ENCODE data around the gene DTNB. TPM values are rescaled to one million over a fixed set of nuclear protein-coding genes. Genes with fewer than 3 reads are reported as not detected.

DTNB gene
- total and polyA plus RNA-seq, 2 donors (not counting 3 experiments of a cell fraction or from before 2014, with no cell fraction given) = 11.5 to 17.0 TPM

GRCh38 chr2:25698752-25699151 is 25.4 kb upstream of the DTNB start:
- peak; percentile 62 for DNase-seq (ENCODE audit: low read depth, low spot score)

GRCh38 chr2:25697559-25698341 is 24.4 kb upstream of the DTNB start:
- H3K27me3 ChIP-seq (ENCODE audit: control insufficient read depth in 2 of 2, insufficient read depth in 2 of 2, low read length in 2 of 2) = peaks cover 0 to 4% of the 10 kb centered on the region in 2 experiments
- no peaks in the 10 kb centered on the region for H3K36me3 ChIP-seq (ENCODE audit: control insufficient read depth in 2 of 2, extremely low read depth in 1 of 2, insufficient read depth in 2 of 2, low read length in 2 of 2)
- CTCF ChIA-PET = interaction anchor here (0.9 to 6.8 kb wide), 8 partner anchors 8 to 336 kb away, joined by 3 to 232 read pairs (median 24); partner anchors contain the start of gene DTNB
- FAIRE-seq (peak; percentile 49), DNase-seq (ENCODE audit: low read depth, low spot score) (no peak)
- no peaks in the 10 kb centered on the region for H4K20me1 ChIP-seq (replicated peaks; ENCODE audit: control insufficient read depth, extremely low read depth, insufficient read depth, low read length)
- H3K4me1 ChIP-seq (ENCODE audit: control insufficient read depth, extremely low read depth, insufficient read depth, low read length) = peaks cover 14% of the 10 kb centered on the region
- H3K27ac ChIP-seq (ENCODE audit: insufficient read depth, low read depth, low read length) = no peak overlapping the region
- BruUV-seq (replicated peaks) = no TSS peak
- H3K4me3 ChIP-seq (replicated peaks in 1 of 3; ENCODE audit: insufficient read depth in 1 of 3, low read depth in 1 of 3, low read length in 3 of 3) = no peak overlapping the region
- no peak overlapping the region for H3K4me2 ChIP-seq (ENCODE audit: insufficient read depth, low read length)
- no peaks in the 10 kb centered on the region for H3K79me2 ChIP-seq (ENCODE audit: control insufficient read depth, insufficient read depth, low read length)
- no peaks in the 10 kb centered on the region for H3K9me3 ChIP-seq (replicated peaks; ENCODE audit: control insufficient read depth, insufficient read depth, low read length)
- no peaks in the 10 kb centered on the region for H3K9me1 ChIP-seq (replicated peaks; ENCODE audit: control insufficient read depth, extremely low read depth, insufficient read depth, low read length)
- intact Hi-C loops (cut with micrococcal nuclease) = loop anchor here (2.0 kb wide), 1 partner anchor 23 kb away; no protein-coding TSS in a partner anchor
- no peak for TF ChIP-seq FOS (IDR thresholded peaks at IDR 0.05; ENCODE audit: borderline replicate concordance, insufficient read depth, low read length)
- TF ChIP-seq JUN (IDR thresholded peaks at IDR 0.05; ENCODE audit: borderline replicate concordance, insufficient read depth, insufficient read length, low read depth) = no peak
- no peak for TF ChIP-seq CTCF (IDR thresholded peaks at IDR 0.05; ENCODE audit: extremely low read depth in 1 of 2, insufficient read depth in 1 of 2, low read depth in 1 of 2, low read length in 2 of 2)
- no peak for TF ChIP-seq GATA2 (IDR thresholded peaks at IDR 0.05; ENCODE audit: insufficient read depth, insufficient read length, low read depth, low read length)
- TF ChIP-seq EZH2 (IDR thresholded peaks at IDR 0.05; ENCODE audit: borderline replicate concordance, low read depth, low read length, severe bottlenecking) = no peak
- TF ChIP-seq MAX (IDR thresholded peaks at IDR 0.05; ENCODE audit: insufficient read depth, insufficient read length) = no peak
- no peak for TF ChIP-seq MYC (IDR thresholded peaks at IDR 0.05; ENCODE audit: low read depth, low read length)
- TF ChIP-seq POLR2AphosphoS5 (IDR thresholded peaks at IDR 0.05; ENCODE audit: insufficient read depth, low read depth, low read length) = no peak
- no peak for TF ChIP-seq POLR2A (IDR thresholded peaks at IDR 0.05; ENCODE audit: low read depth, low read length)
- no peak overlapping the region for H3K9ac ChIP-seq (replicated peaks; ENCODE audit: extremely low read depth, insufficient read depth, low read length)
- peak overlapping the region; percentile 19 for H2AFZ ChIP-seq (ENCODE audit: low read depth, low read length)
- POLR2A ChIA-PET = no interaction called here
- dilution Hi-C loops (cut with MboI; ENCODE audit: extremely low pct_ligation_motif_present, low sequenced_read_pairs) = no loop called here

More at GRCh38 chr2:25698752-25699151, 25.4 kb upstream of the DTNB start:
- POLR2A ChIA-PET = no interaction called here
- FAIRE-seq = peak; percentile 91
- Histone ChIP-seq H3K4me3 (replicated peaks in 1 of 3; ENCODE audit: insufficient read depth in 1 of 3, low read depth in 1 of 3, low read length in 3 of 3) (no peak overlapping the region), H3K4me2 (ENCODE audit: insufficient read depth, low read length) (peak overlapping the region; percentile 20), H2AFZ (ENCODE audit: low read depth, low read length) (no peak overlapping the region), H3K9me3 (replicated peaks; ENCODE audit: control insufficient read depth, insufficient read depth, low read length) (no peaks in the 10 kb centered on the region), H3K36me3 (ENCODE audit: control insufficient read depth in 2 of 2, extremely low read depth in 1 of 2, insufficient read depth in 2 of 2, low read length in 2 of 2) (no peaks in the 10 kb centered on the region), H3K4me1 (ENCODE audit: control insufficient read depth, extremely low read depth, insufficient read depth, low read length) (peaks cover 14% of the 10 kb centered on the region), H4K20me1 (replicated peaks; ENCODE audit: control insufficient read depth, extremely low read depth, insufficient read depth, low read length) (no peaks in the 10 kb centered on the region), H3K27me3 (ENCODE audit: control insufficient read depth in 2 of 2, insufficient read depth in 2 of 2, low read length in 2 of 2) (peaks cover 0 to 4% of the 10 kb centered on the region in 2 experiments), H3K9me1 (replicated peaks; ENCODE audit: control insufficient read depth, extremely low read depth, insufficient read depth, low read length) (no peaks in the 10 kb centered on the region), H3K79me2 (ENCODE audit: control insufficient read depth, insufficient read depth, low read length) (no peaks in the 10 kb centered on the region), H3K27ac (ENCODE audit: insufficient read depth, low read depth, low read length) (peak overlapping the region; percentile 19), H3K9ac (replicated peaks; ENCODE audit: extremely low read depth, insufficient read depth, low read length) (no peak overlapping the region)
- TF ChIP-seq MYC (IDR thresholded peaks at IDR 0.05; ENCODE audit: low read depth, low read length) = no peak
- TF ChIP-seq FOS (IDR thresholded peaks at IDR 0.05; ENCODE audit: borderline replicate concordance, insufficient read depth, low read length) = peak; percentile 68
- peak; percentile 48 for TF ChIP-seq JUN (IDR thresholded peaks at IDR 0.05; ENCODE audit: borderline replicate concordance, insufficient read depth, insufficient read length, low read depth)
- no peak for TF ChIP-seq POLR2AphosphoS5 (IDR thresholded peaks at IDR 0.05; ENCODE audit: insufficient read depth, low read depth, low read length)
- dilution Hi-C loops (cut with MboI; ENCODE audit: extremely low pct_ligation_motif_present, low sequenced_read_pairs) (no loop called here), intact Hi-C loops (cut with micrococcal nuclease) (loop anchor here (2.0 kb wide), 1 partner anchor 24 kb away; no protein-coding TSS in a partner anchor)
- CTCF ChIA-PET = interaction anchor here (0.6 to 6.8 kb wide), 13 partner anchors 9 to 337 kb away, joined by 3 to 232 read pairs (median 16); partner anchors contain the start of gene DTNB
- BruUV-seq (replicated peaks) = no TSS peak
